Type B pancreatic cell (in vitro differentiated cells): ENCODE measurements around the gene CDT1. TPM values are rescaled to one million over a fixed set of nuclear protein-coding genes. Genes with fewer than 3 reads are reported as not detected.

Experiments used
- DNase-seq: peaks from one replicate; pipeline ENCODE4 v3.0.0; 2021; ENCODE audit warnings: mixed read lengths; ENCODE audit not compliant: unreplicated experiment; ENCODE audit errors: extremely low spot score
- H3K27ac Mint-ChIP-seq: 2 replicates; pipeline ENCODE4 v1.8.0; 2021; ENCODE audit warnings: mild to moderate bottlenecking, mixed read lengths
- H3K27me3 Mint-ChIP-seq: 2 replicates; pipeline ENCODE4 v1.8.0; 2021; ENCODE audit warnings: mixed read lengths
- H3K36me3 Mint-ChIP-seq: 2 replicates; pipeline ENCODE4 v1.8.0; 2021; ENCODE audit warnings: mixed read lengths
- H3K4me1 Mint-ChIP-seq: one replicate; pipeline ENCODE4 v1.8.0; 2021; ENCODE audit warnings: mixed read lengths; ENCODE audit not compliant: unreplicated experiment
- H3K4me3 Mint-ChIP-seq: 2 replicates; pipeline ENCODE4 v1.8.0; 2021; ENCODE audit warnings: mild to moderate bottlenecking, mixed read lengths
- H3K9me3 Mint-ChIP-seq: 2 replicates; pipeline ENCODE4 v1.8.0; 2021; ENCODE audit warnings: mixed read lengths
- CTCF ChIP-seq: fragments of 200-600 bp; sonication (generic); conservative IDR thresholded peaks from 2 replicates; pipeline ENCODE4 v1.5.0; 2021; ENCODE audit warnings: antibody characterized with exemption, mild to moderate bottlenecking
- total RNA-seq: library from RNA; stranded (reverse); gene quantifications from 2 replicates; pipeline ENCODE4 v1.2.1, GENCODE V29; 2021; ENCODE audit warnings: low replicate concordance

The CDT1 gene
- total RNA-seq, 1 donor from 2014 or later, result 36.8 TPM

GRCh38 chr16:88813269-88814143 is 9.9 kb downstream of the CDT1 start:
- no peak for DNase-seq
- H3K27ac Mint-ChIP-seq, result no peak overlapping the region
- H3K4me1 Mint-ChIP-seq, result peaks cover 3% of the 10 kb centered on the region
- no peaks in the 10 kb centered on the region for H3K27me3 Mint-ChIP-seq
- no peaks in the 10 kb centered on the region for H3K36me3 Mint-ChIP-seq
- H3K9me3 Mint-ChIP-seq, result no peaks in the 10 kb centered on the region
- no peak for TF ChIP-seq CTCF
- H3K4me3 Mint-ChIP-seq, result peak overlapping the region; percentile 55

GRCh38 chr16:88814144-88814502 is 10.5 kb downstream of the CDT1 start:
- H3K4me1 Mint-ChIP-seq, result peaks cover 3% of the 10 kb centered on the region
- no peak for DNase-seq
- no peak overlapping the region for H3K4me3 Mint-ChIP-seq
- TF ChIP-seq CTCF, result no peak
- no peak overlapping the region for H3K27ac Mint-ChIP-seq
- no peaks in the 10 kb centered on the region for H3K27me3 Mint-ChIP-seq
- no peaks in the 10 kb centered on the region for H3K9me3 Mint-ChIP-seq
- H3K36me3 Mint-ChIP-seq, result no peaks in the 10 kb centered on the region

- no peaks in the 10 kb centered on the region for H3K9me3 Mint-ChIP-seq
- no peak for DNase-seq
- no peaks in the 10 kb centered on the region for H3K36me3 Mint-ChIP-seq
- H3K27me3 Mint-ChIP-seq, result no peaks in the 10 kb centered on the region
- no peak overlapping the region for H3K4me3 Mint-ChIP-seq
- TF ChIP-seq CTCF, result no peak
- no peak overlapping the region for H3K27ac Mint-ChIP-seq
- peaks cover 3% of the 10 kb centered on the region for H3K4me1 Mint-ChIP-seq
Measured at GRCh38 chr16:88815227-88815626, 11.6 kb downstream of the CDT1 start.

GRCh38 chr16:88815901-88816589 is 12.5 kb downstream of the CDT1 start:
- H3K4me3 Mint-ChIP-seq, result no peak overlapping the region

More at GRCh38 chr16:88815901-88816589, 12.5 kb downstream of the CDT1 start:
- H3K36me3 Mint-ChIP-seq, result no peaks in the 10 kb centered on the region
- H3K4me1 Mint-ChIP-seq, result peaks cover 3% of the 10 kb centered on the region
- no peaks in the 10 kb centered on the region for H3K9me3 Mint-ChIP-seq
- TF ChIP-seq CTCF, result peak; percentile 79
- no peak overlapping the region for H3K27ac Mint-ChIP-seq
- no peaks in the 10 kb centered on the region for H3K27me3 Mint-ChIP-seq
- DNase-seq, result no peak
